ENCODE results near the gene STIM1.

GRCh38 chr11:3956038-3956437 lies 100.6 kb downstream of the STIM1 start:
- TF ChIP-seq GATA2 (IDR thresholded peaks at IDR 0.05; ENCODE audit: low read depth, low read length) (no peak), GATA3 (IDR thresholded peaks at IDR 0.05; ENCODE audit: low read depth, low read length) (no peak)
